ENCODE results near the gene NAB2. TPM values are rescaled to one million over a fixed set of nuclear protein-coding genes. Genes with fewer than 3 reads are reported as not detected.

Gene NAB2
- polyA plus RNA-seq, 6 donors from 2014 or later: 0.54 to 2.6 (median 1.6) TPM

DNA sequence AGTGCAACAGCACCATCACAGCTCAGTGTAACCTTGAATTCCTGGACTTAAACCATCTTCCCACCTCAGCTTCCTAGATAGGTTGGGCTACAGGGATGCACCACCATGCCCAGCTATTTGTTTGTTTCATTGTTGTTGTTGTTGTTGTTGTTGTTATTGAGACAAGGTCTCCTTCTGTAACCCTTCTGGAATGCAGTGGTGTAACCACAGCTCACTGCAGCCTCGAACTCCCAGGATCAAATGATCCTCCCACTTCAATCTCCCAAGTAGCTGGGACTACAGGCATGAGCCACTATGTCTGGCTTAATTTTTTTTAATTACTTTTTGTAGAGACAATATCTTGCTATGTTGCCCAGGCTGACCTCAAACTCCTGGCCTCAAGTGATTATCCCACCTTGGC is 9.1 kb upstream of the NAB2 start:
- Mint-ChIP-seq H3K4me1 (peaks cover 10 to 27% (median 25%) of the 10 kb centered on the region in 3 donors), H3K9me3 (no peaks in the 10 kb centered on the region), H3K36me3 (no peaks in the 10 kb centered on the region), H3K27ac (peak overlapping the region in 4 of 6 donors; percentile 79 to 99 (median 94)), H3K4me3 (peak overlapping the region in 4 of 8 donors; percentile 0 to 99 (median 42)), H3K27me3 (no peaks in the 10 kb centered on the region)
- ATAC-seq (ENCODE audit: low read depth in 2 of 2) (no peak), DNase-seq (no peak)

DNA sequence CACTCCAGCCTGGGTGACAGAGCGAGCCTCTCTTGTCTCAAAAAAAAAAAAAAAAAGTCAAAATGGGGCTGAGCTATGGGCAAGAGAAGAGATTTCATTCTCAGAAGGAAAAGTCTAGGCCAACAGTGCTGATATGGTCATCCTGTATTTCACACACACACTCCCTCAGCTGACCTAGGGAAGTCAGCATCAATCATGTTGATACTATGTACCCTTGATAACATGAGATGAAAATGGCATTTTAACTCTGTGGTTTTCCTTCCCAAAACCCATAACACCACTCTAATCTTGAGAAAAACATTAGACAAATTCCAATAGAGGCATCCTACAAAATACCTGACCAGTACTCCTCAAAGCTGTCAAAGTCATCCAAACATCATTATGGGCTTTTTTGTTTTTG is 8.1 kb upstream of the NAB2 start:
- ATAC-seq (ENCODE audit: low read depth in 2 of 2): no peak
- DNase-seq: no peak
- Mint-ChIP-seq H3K27me3 (no peaks in the 10 kb centered on the region), H3K9me3 (no peaks in the 10 kb centered on the region), H3K36me3 (no peaks in the 10 kb centered on the region), H3K4me1 (peaks cover 12 to 35% (median 31%) of the 10 kb centered on the region in 3 donors), H3K27ac (no peak overlapping the region), H3K4me3 (no peak overlapping the region)

DNA sequence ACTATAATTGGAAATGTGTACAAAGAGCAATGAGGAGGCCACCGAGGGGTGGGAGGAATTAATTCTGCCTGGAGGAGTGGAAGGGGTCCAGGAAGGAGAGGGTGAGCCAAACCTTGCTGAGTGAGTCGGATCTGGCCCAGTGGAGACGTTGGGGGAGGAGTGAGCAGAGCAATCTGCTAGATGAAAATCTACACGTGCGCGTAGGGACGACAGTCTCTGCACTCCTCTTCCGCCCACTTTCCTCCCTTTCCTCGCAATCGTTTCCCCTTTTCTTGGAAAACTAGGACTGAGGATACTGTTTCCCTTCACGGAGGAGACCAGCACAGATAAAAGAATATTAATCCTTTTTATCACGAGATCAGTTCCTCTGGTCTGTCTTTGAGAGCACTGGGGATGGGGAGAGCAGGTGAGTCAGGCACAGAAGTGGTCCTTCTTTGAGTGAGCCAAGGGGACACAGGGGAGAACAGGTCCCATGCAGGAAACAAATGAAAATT is 2.9 kb upstream of the NAB2 start:
- no peaks in the 10 kb centered on the region for H3K9me3 Mint-ChIP-seq
- no peaks in the 10 kb centered on the region for H3K27me3 Mint-ChIP-seq
- DNase-seq (no peak), ATAC-seq (ENCODE audit: low read depth in 2 of 2) (no peak)
- H3K4me3 Mint-ChIP-seq: peak overlapping the region; percentile 88 to 98 (median 95)
- no peaks in the 10 kb centered on the region for H3K36me3 Mint-ChIP-seq
- peak overlapping the region; percentile 97 to 100 (median 99) for H3K27ac Mint-ChIP-seq
- peaks cover 38 to 47% (median 38%) of the 10 kb centered on the region in 3 donors for H3K4me1 Mint-ChIP-seq

DNA sequence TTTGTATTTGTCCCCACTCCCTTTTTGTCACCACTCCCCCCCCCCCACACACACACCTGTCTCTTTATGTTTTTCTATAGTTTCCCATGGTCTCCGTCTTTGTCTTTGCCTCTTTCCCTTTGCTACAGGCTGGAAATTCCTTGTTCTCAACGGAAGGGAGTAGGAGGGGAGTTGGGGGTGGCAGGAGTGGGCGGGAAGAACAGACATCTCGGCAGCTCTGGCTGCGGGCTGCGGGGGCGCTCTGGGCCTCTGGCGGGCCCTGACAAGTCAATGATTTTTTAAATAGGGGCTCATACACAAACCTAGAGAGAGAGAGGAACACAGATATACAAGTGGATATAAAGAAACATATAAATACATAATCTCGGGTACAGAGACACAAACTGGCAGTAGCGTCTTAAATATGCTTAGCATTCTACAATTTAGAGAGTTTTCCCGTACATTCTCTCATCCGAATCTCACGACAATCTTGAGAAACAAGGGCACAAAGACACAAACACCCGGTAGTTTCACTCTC is 2.4 kb upstream of the NAB2 start:
- H3K4me3 Mint-ChIP-seq: peak overlapping the region; percentile 88 to 98 (median 95)
- ATAC-seq (ENCODE audit: low read depth in 2 of 2) (peak; percentile 20 to 24), DNase-seq (peak; percentile 51)
- peak overlapping the region; percentile 97 to 100 (median 99) for H3K27ac Mint-ChIP-seq
- no peaks in the 10 kb centered on the region for H3K27me3 Mint-ChIP-seq
- H3K36me3 Mint-ChIP-seq: no peaks in the 10 kb centered on the region
- H3K9me3 Mint-ChIP-seq: no peaks in the 10 kb centered on the region
- peaks cover 42 to 51% (median 42%) of the 10 kb centered on the region in 3 donors for H3K4me1 Mint-ChIP-seq

DNA sequence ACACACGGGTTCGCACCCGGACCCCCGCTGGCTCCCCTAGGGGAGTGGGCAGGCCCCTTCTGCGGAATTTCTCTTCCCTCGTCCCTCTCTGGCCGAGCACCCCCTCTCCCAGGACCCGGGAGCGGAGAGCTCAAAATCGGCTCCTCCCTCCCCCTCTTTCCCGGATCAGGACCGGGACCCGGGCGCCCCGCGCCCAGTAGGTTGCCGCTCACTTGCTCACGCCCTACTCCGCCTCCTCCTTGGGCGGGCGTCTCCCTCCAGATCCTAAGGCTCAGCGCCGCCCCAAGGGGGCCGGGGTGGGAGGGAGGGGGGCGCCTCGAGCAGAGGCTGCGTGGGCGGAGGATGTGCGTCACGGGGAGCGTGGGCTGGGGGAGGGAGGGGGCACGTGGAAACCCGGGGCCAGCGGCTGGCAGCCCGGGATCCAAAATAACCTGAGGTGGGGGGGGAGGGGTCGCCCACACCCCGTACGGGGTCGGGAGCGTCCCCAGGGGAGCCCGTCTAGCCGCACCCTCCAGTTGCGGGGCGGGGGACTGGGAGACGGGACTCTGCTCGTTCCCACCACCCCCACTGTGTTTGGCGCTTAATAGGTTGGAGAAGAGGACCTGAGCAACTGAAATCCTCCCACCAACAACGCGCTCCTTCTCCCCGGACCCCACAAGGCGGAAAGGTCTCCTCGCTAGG is 1.8 kb upstream of the NAB2 start:
- peaks cover 45 to 54% (median 46%) of the 10 kb centered on the region in 3 donors for H3K4me1 Mint-ChIP-seq
- no peaks in the 10 kb centered on the region for H3K9me3 Mint-ChIP-seq

DNA sequence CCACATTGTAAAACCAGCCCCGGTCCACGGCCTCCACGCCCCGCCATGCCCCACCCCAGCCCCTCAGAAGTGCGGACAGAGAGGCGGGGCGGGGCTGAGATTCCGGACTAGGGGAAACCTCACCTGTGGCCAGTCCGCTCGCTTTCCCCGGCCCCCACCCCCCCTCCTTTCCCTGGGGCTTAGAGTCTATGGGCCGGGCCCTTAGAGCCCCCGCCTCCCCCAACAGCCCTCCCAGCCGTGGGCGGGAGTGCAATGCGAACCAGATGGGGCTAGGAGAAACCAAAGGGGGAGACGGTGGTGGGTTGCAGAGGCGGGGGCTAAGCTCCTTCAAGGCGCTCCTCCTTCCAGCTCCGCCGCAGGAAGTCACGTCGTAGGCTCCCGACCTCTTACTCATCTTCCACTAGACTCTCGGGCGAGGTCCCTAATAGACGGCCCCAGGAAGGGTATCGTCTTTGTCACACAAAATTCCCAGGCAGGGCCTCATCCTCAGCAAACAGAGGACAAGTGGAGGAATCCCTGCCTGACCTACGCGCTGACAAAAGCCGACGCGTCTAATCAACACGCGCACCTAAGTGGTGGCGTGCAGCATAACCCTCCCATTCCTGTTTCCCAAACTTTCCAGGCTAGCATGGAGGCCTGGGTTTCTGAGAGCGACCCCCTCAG is 1.1 kb upstream of the NAB2 start:
- peaks cover 50 to 61% (median 53%) of the 10 kb centered on the region in 3 donors for H3K4me1 Mint-ChIP-seq
- no peaks in the 10 kb centered on the region for H3K9me3 Mint-ChIP-seq
- no peaks in the 10 kb centered on the region for H3K36me3 Mint-ChIP-seq
- H3K4me3 Mint-ChIP-seq: peak overlapping the region; percentile 88 to 98 (median 95)
- no peaks in the 10 kb centered on the region for H3K27me3 Mint-ChIP-seq
- ATAC-seq (ENCODE audit: low read depth in 2 of 2) (peak; percentile 28 to 34), DNase-seq (no peak)
- peak overlapping the region; percentile 97 to 100 (median 98) for H3K27ac Mint-ChIP-seq

More for the DNA sequence above, 1.8 kb upstream of the NAB2 start:
- peak overlapping the region; percentile 97 to 100 (median 99) for H3K27ac Mint-ChIP-seq
- no peaks in the 10 kb centered on the region for H3K27me3 Mint-ChIP-seq
- DNase-seq (peak; percentile 86), ATAC-seq (ENCODE audit: low read depth in 2 of 2) (peak; percentile 53 to 55)
- peak overlapping the region; percentile 88 to 98 (median 95) for H3K4me3 Mint-ChIP-seq
- no peaks in the 10 kb centered on the region for H3K36me3 Mint-ChIP-seq

DNA sequence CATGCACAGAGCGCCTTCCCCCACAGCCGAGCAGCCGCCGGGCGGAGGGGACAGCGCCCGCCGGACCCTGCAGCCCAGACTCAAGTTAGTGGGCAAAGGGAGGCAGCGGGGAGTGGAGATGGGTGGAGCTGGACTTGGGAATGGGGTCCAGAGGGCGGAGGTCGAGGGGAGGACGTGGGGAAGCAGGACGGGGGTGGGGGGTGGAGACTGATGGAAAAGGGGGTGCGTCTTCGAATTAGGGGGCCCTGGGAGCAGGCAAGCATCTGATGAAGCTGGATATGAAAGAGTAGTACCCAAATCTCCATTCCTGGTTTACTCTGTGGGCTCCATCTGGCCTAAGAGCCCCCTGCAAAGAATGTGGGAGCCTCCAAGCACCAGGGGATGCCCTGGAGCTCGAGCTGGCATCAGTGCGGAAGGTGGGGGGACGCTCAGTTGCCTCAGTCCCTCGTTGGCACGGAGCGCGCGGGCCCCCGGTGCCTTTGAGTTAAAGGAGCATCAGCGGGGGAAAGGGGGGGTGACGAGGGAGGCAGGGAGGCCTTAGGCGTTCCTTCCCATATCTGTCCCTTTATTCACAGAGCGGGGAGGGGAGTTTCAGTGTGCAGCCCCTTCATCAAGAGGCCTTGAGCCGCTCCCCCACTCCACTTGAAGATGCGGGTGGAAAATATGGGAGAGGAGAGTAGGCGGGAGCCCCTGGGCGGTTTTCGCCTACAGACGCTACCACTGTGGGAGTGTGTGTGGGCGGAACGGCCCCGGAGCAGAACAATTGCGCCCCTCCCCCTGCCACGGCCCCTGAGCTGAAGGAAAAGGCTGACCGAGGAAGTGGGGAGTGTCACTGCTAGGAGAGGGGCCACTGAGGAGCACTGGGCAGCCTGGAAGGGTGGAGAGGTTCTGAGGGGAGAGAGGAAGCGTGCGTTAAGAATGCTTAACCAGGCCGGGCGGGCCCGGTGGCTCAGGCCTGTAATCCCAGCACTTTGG is 644 bp downstream of the NAB2 start:
- ATAC-seq (ENCODE audit: low read depth in 2 of 2) (no peak), DNase-seq (peak; percentile 44)
- Mint-ChIP-seq H3K4me3 (peak overlapping the region; percentile 88 to 97 (median 95)), H3K36me3 (no peaks in the 10 kb centered on the region), H3K27ac (peak overlapping the region; percentile 69 to 96 (median 92)), H3K27me3 (no peaks in the 10 kb centered on the region), H3K9me3 (no peaks in the 10 kb centered on the region), H3K4me1 (peaks cover 65 to 76% (median 68%) of the 10 kb centered on the region in 3 donors)

DNA sequence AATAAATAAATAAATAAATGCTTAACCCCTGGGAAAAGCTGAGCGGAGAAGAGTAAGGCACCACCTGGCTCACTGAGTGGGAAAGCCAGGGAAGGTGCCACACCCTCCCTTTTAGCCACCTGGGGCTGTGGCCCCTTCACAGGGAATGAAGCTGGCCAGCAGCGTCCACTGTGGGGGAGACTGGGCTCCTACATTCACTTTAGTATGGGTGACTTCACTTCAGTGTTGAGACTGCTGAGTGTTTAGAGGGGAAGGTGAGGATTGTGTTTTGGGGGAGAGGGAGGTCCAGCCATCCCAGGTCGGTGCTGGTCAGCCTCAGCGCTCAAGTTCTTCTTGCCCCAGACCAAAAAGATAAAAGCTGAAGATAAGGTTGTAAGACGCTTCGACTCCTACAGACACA is 1.6 kb downstream of the NAB2 start:
- H3K27me3 Mint-ChIP-seq: no peaks in the 10 kb centered on the region
- DNase-seq (no peak), ATAC-seq (ENCODE audit: low read depth in 2 of 2) (no peak)
- H3K36me3 Mint-ChIP-seq: no peaks in the 10 kb centered on the region
- peak overlapping the region in 6 of 8 donors; percentile 45 to 97 (median 90) for H3K4me3 Mint-ChIP-seq
- no peaks in the 10 kb centered on the region for H3K9me3 Mint-ChIP-seq
- H3K4me1 Mint-ChIP-seq: peaks cover 71 to 76% (median 75%) of the 10 kb centered on the region in 3 donors
- H3K27ac Mint-ChIP-seq: peak overlapping the region in 3 of 6 donors; percentile 32 to 83 (median 82)

DNA sequence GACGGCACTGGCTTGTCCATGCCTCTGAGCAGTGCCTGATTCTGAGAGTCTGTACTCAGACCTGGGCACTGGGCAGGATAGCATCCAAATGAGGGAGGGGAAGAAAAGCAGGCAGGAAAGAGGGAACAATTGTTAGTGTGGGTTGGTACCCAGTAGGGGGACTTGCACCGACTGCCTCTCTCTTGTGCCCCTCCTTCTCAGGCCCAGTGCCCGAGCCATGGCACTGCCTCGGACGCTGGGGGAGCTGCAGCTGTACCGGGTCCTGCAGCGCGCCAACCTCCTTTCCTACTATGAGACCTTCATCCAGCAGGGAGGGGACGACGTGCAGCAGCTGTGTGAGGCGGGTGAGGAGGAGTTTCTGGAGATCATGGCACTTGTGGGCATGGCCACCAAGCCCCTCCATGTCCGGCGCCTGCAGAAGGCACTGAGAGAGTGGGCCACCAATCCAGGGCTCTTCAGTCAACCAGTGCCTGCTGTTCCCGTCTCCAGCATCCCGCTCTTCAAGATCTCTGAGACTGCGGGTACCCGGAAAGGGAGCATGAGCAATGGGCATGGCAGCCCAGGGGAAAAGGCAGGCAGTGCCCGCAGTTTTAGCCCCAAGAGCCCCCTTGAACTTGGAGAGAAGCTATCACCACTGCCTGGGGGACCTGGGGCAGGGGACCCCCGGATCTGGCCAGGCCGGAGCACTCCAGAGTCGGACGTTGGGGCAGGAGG is 2.2 kb downstream of the NAB2 start:
- Mint-ChIP-seq H3K4me1 (peaks cover 68 to 74% (median 72%) of the 10 kb centered on the region in 3 donors), H3K27me3 (no peaks in the 10 kb centered on the region), H3K4me3 (peak overlapping the region in 6 of 8 donors; percentile 9 to 88 (median 64)), H3K9me3 (no peaks in the 10 kb centered on the region), H3K36me3 (peaks cover 2 to 4% of the 10 kb centered on the region in 2 donors), H3K27ac (peak overlapping the region in 3 of 6 donors; percentile 32 to 97 (median 82))
- DNase-seq (no peak), ATAC-seq (ENCODE audit: low read depth in 2 of 2) (no peak)

DNA sequence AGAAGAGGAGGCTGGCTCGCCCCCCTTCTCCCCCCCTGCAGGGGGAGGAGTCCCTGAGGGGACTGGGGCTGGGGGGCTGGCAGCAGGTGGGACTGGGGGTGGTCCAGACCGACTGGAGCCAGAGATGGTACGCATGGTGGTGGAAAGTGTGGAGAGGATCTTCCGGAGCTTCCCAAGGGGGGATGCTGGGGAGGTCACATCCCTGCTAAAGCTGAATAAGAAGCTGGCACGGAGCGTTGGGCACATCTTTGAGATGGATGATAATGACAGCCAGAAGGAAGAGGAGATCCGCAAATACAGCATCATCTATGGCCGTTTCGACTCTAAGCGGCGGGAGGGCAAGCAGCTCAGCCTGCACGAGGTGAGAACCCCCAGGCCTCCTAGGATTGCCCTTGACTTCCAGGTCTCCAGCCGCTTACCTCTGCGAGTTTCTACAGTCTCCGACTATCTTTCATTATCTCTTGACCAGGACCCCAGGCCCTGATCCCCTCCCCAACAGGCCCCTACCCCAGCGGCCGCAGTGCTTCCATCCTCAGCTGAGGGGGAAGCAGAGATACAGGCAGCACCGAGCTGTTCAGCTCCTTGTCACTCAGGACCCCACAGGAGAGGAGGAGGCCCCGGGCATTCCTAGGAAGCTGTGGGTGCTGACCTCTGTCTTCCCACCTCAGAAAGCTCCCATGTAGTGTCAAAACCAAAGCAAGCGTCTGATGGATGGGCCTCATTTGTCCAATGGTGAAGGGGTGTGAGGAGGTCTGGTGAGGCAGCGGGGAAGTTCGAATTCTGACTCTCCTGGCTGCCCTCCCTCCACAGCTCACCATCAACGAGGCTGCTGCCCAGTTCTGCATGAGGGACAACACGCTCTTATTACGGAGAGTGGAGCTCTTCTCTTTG is 3.0 kb downstream of the NAB2 start:
- peaks cover 6 to 10% of the 10 kb centered on the region in 2 donors for H3K36me3 Mint-ChIP-seq
- no peak for ATAC-seq (ENCODE audit: low read depth in 2 of 2)
- H3K27ac Mint-ChIP-seq: peak overlapping the region in 3 of 6 donors; percentile 10 to 97 (median 94)
- H3K4me3 Mint-ChIP-seq: peak overlapping the region in 7 of 8 donors; percentile 45 to 74 (median 66)
- H3K9me3 Mint-ChIP-seq: no peaks in the 10 kb centered on the region
- peaks cover 63 to 73% (median 72%) of the 10 kb centered on the region in 3 donors for H3K4me1 Mint-ChIP-seq
- no peaks in the 10 kb centered on the region for H3K27me3 Mint-ChIP-seq
- no peak for DNase-seq

DNA sequence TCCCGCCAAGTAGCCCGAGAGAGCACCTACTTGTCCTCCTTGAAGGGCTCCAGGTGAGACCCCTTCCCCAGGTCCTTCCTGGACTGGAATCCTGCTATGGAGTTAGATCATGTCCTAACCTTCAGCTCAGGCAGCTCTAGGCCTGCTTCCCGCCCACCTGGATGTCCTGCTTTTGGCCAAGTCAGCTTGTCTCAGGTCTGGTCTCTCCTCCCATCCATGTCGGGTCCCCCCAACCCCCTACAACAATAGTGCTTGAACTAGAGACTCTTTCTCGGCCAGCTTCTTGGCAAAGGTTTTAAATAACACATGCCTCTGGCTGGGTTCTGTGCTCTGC is 3.6 kb downstream of the NAB2 start:
- peaks cover 6 to 14% of the 10 kb centered on the region in 2 donors for H3K36me3 Mint-ChIP-seq

More for the DNA sequence above, 3.6 kb downstream of the NAB2 start:
- no peak for ATAC-seq (ENCODE audit: low read depth in 2 of 2)
- DNase-seq: no peak
- H3K27me3 Mint-ChIP-seq: no peaks in the 10 kb centered on the region
- peak overlapping the region in 3 of 6 donors; percentile 10 to 97 (median 94) for H3K27ac Mint-ChIP-seq
- H3K4me1 Mint-ChIP-seq: peaks cover 60 to 77% (median 73%) of the 10 kb centered on the region in 3 donors
- H3K4me3 Mint-ChIP-seq: peak overlapping the region in 5 of 8 donors; percentile 12 to 74 (median 45)
- H3K9me3 Mint-ChIP-seq: no peaks in the 10 kb centered on the region
